OCI-M1 (cell line): ENCODE measurements around the gene GAGE1.
"Not testable (repeated sequence)": the region's sequence is repeated elsewhere in the genome, so short reads cannot be mapped to it uniquely, and the experiment has no call there.

Experiments used
- DNase-seq: peaks from one replicate; lab custom pipeline; 2025; lab: John Stamatoyannopoulos, UW

The GAGE1 gene

DNA sequence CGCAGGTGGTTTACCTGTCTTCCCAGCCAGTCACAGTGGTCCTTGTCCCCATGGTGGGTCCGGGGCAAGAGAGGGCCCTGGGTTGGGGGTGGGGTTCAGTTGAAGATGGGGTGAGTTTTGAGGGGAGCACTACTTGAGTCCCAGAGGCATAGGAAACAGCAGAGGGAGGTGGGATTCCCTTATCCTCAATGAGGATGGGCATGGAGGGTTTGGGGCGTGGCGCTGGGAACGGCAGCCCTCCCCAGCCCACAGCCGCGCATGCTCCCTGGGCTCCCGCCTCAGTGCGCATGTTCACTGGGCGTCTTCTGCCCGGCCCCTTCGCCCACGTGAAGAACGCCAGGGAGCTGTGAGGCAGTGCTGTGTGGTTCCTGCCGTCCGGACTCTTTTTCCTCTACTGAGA, at the start of gene GAGE1:
GAGE1 (plus strand) TSS at position 301 of the 400 bp plus-strand sequence. CDS start 1,155 bp downstream, outside the sequence.
- not testable (repeated sequence) for DNase-seq

DNA sequence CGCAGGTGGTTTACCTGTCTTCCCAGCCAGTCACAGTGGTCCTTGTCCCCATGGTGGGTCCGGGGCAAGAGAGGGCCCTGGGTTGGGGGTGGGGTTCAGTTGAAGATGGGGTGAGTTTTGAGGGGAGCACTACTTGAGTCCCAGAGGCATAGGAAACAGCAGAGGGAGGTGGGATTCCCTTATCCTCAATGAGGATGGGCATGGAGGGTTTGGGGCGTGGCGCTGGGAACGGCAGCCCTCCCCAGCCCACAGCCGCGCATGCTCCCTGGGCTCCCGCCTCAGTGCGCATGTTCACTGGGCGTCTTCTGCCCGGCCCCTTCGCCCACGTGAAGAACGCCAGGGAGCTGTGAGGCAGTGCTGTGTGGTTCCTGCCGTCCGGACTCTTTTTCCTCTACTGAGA, 47.8 kb upstream of the GAGE1 start, which contains the start of gene GAGE12E:
GAGE12E (plus strand) TSS at position 301 of the 400 bp plus-strand sequence. CDS start 1,155 bp downstream, outside the sequence.
- not testable (repeated sequence) for DNase-seq

DNA sequence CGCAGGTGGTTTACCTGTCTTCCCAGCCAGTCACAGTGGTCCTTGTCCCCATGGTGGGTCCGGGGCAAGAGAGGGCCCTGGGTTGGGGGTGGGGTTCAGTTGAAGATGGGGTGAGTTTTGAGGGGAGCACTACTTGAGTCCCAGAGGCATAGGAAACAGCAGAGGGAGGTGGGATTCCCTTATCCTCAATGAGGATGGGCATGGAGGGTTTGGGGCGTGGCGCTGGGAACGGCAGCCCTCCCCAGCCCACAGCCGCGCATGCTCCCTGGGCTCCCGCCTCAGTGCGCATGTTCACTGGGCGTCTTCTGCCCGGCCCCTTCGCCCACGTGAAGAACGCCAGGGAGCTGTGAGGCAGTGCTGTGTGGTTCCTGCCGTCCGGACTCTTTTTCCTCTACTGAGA, 38.3 kb upstream of the GAGE1 start, which contains the start of gene GAGE12F:
GAGE12F (plus strand) TSS at position 301 of the 400 bp plus-strand sequence. CDS start 1,155 bp downstream, outside the sequence.
- DNase-seq: not testable (repeated sequence)

GRCh38 chrX:49568728-49569127, 30.1 kb upstream of the GAGE1 start:
- DNase-seq: not testable (repeated sequence)

GRCh38 chrX:49569152-49569551, 29.7 kb upstream of the GAGE1 start:
- DNase-seq: not testable (repeated sequence)

DNA sequence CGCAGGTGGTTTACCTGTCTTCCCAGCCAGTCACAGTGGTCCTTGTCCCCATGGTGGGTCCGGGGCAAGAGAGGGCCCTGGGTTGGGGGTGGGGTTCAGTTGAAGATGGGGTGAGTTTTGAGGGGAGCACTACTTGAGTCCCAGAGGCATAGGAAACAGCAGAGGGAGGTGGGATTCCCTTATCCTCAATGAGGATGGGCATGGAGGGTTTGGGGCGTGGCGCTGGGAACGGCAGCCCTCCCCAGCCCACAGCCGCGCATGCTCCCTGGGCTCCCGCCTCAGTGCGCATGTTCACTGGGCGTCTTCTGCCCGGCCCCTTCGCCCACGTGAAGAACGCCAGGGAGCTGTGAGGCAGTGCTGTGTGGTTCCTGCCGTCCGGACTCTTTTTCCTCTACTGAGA, 28.7 kb upstream of the GAGE1 start, which contains the start of gene GAGE12G:
GAGE12G (plus strand) TSS at position 301 of the 400 bp plus-strand sequence. CDS start 1,155 bp downstream, outside the sequence.
- not testable (repeated sequence) for DNase-seq

GRCh38 chrX:49579649-49580048, 19.2 kb upstream of the GAGE1 start, which contains the start of gene GAGE12H:
Gene GAGE12H, plus strand, starts transcription at chrX:49579949. Its CDS starts 1,155 bp downstream, at chrX:49581104.
- not testable (repeated sequence) for DNase-seq

- not testable (repeated sequence) for DNase-seq
Observed at GRCh38 chrX:49589196-49589595, 9.6 kb upstream of the GAGE1 start, which contains the start of gene GAGE2A. Gene GAGE2A, plus strand, starts transcription at chrX:49589496. Its CDS starts 1,155 bp downstream, at chrX:49590651.

- not testable (repeated sequence) for DNase-seq
Observed at GRCh38 chrX:49589769-49590478, 8.9 kb upstream of the GAGE1 start.

- not testable (repeated sequence) for DNase-seq
Observed at GRCh38 chrX:49590488-49590887, 8.3 kb upstream of the GAGE1 start.

DNA sequence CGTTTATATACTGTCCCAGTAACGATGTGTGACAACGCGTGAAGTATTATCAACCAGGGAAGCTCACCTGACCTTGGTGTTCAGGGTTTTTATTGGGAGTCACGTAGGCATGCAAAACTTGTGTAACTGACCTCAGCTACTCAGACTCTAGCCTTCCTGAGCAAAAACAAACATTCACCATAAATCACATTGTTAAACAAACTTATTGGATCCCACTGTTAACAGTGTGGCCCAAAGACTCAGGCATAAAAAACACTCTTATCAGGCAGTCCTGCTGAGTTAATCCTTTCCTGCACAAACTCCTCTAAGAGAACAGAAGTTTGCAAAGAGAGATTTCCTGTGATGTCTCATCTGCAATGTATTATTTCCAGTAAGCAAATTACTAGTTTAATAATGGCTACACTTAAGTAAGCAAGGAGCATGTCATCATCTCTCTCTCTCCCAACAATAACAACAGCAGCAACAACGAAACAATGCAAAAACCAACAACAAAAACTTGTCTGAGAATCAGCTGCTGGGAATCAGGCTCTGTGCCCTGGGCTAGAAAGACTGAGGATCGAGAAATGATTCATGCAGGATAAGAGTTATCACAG, 12.0 kb downstream of the GAGE1 start:
- DNase-seq: no peak

GRCh38 chrX:49618574-49618973, 19.8 kb downstream of the GAGE1 start:
- DNase-seq: no peak

- DNase-seq: peak; percentile 0
Observed at GRCh38 chrX:49627086-49627777, 28.4 kb downstream of the GAGE1 start.

GRCh38 chrX:49644991-49645637, 46.3 kb downstream of the GAGE1 start:
- DNase-seq: no peak

DNA sequence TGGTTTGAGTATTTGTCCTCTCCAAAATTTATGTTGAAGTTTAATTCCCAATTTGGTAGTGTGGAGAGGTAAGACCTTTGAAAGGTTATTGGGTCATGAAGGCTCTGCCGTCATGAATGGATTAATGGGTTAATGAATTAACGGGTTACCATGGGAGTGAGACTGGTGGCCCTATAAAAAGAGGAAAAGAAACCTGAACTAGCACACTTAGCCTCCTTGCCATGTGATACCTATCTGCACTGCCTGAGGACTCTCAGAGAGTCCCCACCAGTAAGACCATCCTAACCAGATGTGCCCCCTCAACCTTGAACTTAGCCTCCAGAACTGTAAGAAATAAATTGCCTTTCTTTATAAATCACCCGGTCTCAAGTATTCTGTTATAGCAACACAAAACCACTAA, 57.7 kb downstream of the GAGE1 start:
- DNase-seq: no peak
